HG03521 (cell line): ENCODE measurements around the gene AK1.
"Not testable (repeated sequence)": the region's sequence is repeated elsewhere in the genome, so short reads cannot be mapped to it uniquely, and the experiment has no call there.

Experiments used
- ATAC-seq: cut with Tn5 transposase; IDR thresholded peaks from one replicate; pipeline ENCODE4 v1.9.1; 2021; ENCODE audit warnings: mild to moderate bottlenecking, moderate library complexity; ENCODE audit not compliant: unreplicated experiment

Gene AK1

DNA sequence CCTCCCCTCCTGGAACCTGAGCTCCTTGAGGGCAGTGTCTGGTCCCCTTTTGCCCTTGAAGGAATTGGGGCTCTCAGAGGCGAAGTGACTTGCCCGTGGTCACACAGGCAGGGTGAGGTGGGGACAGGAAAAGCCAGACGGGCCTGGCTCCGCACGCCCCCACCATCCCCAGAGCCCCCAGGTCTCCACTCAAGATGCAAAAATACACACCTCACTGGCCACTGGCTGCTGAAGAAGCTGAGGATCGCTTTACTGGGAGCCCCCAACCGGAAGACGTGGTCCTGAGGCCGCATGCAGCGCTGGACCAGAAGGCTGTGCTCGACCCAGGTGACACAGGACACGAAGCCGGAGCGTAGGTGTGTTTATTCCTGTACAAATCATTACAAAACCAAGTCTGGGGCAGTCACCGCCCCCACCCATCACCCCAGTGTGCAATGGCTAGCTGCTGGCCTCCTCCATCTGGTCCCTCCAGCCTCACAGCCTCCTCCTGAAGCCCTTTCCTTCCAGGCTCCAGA is 7.6 kb upstream of the AK1 start:
- ATAC-seq, result no peak

DNA sequence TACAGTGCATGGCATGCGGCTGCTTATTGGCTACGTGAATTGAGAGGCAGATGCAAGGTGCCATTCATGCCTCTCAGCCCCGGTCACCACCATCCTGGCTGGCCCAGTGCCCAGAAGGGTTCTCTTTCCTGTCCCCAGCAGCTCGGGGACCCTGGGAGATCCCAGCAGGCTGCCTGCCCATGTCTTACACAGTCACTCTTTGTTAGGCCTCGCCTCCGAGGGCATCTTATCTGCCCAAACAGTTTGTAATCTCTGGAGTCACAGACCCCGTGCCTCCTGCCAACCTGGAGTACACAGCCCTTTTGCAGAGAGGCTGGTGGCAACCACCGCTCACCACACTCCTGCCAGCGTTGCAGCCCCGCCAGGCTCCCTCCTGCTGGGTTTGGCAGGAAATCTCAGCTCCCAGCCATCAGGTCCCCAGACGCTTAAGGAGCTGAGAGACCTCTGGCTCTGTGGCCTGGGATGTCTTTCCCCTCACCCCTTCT is 7.0 kb upstream of the AK1 start:
- ATAC-seq, result no peak

DNA sequence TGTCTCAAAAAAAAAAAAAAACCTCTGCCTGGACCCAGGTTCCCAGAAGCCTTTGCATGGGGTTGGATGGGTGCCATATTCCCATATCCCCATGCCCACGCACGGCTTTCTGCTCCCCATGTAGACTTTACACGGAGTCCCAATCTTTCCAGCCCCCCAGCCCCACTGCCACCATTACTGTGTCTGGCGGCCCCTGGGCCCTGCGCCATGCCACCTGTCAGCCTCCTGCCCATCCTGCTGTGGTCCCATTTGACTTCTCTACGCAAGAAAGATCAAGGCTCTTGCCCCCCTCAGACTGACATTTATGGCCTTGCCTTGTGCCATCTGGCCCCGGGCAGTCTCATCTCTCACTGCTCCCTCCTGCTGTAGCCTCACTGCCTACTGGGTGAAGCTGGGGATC is 6.5 kb upstream of the AK1 start:
- ATAC-seq, result no peak

DNA sequence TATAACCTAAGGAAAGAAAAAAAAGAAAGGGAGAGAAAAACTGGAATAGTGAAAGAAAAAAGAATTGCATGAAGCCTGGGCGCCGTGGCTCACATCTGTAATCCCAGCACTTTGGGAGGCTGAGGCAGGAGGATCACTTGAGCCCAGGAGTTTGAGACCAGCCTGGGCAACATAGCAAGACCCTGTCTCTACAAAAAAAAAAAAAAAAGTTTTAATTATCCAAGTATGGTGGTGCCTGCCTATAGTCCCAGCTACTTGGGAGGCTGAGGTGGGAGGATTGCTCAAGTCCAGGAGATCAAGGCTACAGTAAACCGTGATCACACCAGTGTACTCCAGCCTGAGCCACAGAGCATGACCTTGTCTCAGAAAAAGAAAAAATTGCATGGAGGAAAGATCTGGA is 4.2 kb upstream of the AK1 start:
- ATAC-seq, result not testable (repeated sequence)

DNA sequence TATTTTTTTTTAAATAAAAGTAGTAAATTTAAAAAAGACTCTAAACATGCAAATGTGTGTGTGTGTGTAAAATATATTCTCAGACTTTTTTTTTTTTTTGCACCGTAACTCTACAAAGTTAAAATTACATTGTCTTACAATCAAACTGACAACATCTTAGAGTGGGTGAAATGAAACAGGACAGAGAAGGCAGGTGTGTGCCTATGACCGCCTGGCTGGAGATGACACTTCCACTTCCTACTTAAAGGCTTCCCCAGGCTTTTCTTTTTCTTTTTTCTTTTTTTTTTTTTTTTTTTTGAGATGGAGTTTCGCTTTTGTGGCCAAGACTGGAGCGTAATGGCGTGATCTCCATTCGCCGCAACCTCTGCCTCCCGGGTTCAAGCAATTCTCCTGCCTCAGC is 2.7 kb upstream of the AK1 start:
- no peak for ATAC-seq

DNA sequence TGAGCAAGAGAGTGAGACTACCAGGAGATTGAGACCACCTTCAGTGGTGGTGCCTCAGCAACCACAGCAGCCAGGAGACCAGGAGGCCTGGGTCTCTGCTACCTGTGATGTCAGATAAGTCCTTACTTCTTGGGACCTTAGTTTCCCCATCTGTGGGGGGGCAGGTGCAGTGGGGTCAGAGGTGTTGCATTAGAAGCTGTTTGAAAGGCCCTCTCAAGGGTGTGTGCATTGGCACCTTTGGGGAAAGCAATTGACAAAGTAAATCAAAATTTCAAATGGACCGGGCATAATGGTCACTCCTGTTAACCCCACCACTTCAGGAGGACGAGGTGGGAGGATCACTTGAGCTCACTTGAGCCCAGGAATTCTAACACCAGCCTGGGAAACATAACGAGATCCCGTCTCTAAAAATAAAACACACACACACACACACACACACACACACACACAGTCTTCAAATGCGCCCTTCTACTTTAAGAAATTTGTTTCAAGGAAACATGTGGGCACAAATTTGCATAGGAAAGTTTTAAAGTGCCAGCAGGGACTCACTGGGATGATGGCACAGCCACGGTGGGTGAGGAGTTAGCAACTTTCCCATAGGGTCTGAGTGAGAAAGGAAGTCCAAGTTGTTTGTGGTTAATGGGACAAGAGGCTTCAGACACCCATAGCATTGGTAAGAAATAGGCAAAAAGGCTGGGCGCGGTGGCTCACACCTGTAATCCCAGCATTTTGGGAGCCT is 1.3 kb upstream of the AK1 start:
- ATAC-seq, result no peak

DNA sequence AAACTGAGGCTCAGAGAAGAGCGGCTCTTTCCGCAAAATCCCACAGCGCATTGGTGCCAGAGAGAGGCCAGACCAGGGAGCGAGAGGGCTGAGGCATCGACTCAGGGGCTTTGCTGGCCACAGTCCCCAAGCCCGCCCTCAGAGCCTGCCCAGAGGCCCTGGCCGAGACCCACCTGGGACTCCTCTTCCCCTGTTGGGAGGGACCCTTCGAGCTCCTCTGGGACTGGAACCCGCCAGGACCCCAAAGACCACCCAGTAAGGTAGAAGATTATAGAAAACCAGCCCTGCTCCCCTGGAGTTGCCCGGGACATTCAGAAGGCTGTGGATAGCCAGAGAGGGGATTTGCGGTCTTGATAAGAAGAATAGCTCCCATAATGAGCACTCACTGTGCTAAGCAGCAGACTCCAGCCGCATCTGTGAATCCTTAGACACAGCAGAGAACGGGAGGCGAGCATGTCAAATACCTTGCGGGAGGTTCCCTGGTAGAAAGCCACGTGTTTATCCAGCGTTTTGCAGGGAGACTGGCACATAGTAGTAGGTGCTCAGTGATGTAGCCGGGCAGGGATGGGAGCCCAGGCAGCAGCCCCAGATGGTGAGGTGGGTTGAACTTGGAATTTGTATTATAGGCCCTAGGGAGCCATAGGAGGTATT is 651 bp upstream of the AK1 start:
- ATAC-seq, result no peak

DNA sequence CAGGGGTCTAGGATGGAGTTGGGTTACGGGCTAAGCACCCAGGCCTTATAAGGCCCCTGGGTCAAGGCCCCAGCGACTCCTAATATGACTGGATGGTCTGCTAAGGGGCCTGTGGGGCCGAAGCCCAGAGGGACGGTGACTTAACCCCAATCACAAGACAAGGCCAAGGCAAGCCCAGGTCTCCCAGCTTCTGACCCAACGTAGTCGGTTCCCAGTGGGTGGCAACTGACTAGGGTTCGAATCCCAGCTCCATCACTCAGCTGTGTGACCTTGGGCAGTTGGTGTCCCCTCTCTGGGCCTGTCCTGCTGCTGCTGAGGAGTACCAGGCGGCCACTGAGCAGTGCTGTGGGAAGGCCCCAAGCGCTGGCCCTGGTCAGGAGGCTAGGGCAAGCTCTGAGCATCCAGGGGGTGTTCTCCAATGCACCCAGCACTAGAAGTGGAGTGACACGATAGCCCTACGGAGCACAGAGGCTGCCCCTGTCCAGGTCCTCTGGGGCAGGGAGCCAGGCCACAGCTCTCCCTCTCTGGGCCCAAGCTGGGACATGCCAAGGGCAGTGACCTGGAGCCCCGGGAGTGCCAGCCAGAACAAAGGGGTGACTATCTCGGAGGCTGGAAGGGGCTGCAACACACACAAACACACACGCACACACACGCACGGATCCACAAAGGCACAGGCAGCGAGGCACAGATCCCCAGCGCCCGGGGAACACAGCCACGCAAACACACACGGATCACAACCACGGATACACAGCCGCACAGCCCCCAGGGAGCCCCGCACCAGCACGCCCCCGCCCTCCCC is 512 bp downstream of the AK1 start:
- ATAC-seq, result no peak

DNA sequence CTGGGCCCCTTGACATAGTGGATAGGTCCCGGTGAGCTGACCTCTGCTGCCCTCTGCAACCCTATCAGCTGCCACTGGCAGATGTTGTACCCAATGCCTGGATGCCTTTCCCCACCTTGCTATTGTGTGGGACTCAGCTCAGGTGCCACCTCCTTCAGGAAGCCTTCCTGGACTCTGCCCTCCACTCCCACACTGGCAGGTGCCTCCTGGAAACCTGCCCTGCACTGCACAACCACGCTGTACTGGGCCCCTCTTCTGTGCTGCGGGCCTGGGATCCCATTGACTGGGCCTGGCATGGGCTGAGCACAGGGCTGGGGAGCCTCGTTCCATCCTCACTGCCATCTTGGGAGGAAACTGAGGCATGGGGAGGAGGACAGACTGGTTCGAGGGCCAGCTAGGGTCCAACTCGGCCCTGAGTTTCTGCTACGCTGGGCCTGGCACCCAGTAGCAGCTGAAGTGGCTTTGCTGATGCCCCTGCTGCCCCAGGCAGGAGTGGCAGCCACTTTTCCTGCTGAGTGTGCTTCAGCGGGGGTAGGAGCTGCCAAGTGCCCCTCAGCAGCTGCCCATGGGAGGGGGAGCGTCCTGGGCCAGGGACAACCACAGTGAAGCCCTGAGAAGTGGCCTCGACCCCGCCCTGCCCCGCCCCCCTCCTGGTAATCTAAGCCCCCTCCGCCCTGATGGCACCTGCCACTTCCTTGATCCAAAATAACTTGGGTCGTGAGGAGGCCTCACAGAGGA is 1.3 kb downstream of the AK1 start:
- ATAC-seq, result no peak

DNA sequence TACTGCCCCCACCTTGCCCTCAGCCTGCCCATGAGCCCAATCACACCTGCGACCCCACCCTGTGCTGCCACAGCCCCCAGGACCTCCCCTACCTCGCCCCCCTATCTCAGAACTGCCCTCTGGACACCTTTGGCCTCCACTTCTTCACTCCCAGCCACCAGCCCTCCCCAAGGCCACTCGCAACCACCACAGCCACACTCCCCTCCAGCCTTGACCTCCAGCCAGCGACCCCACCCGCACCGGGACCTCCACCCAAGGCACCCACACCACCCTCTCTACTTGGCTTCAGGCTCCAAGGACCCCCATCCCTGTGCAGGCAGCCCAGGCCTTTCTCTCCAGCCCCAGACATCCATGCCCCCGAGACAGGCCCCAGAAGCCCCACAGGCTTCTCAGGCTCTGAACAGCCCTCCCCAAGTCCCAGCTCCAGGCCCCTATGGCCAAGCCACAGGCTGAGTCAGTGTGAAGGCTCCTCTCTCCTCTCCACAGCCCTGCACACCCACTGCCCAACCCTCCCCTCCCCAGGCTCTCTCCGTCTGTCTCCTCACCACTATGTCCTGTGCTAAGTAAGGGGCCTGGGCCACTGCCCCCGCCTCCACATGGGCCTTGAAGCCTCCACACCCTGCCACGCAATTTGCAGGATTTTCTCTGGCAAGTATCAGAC is 2.0 kb downstream of the AK1 start:
- no peak for ATAC-seq

DNA sequence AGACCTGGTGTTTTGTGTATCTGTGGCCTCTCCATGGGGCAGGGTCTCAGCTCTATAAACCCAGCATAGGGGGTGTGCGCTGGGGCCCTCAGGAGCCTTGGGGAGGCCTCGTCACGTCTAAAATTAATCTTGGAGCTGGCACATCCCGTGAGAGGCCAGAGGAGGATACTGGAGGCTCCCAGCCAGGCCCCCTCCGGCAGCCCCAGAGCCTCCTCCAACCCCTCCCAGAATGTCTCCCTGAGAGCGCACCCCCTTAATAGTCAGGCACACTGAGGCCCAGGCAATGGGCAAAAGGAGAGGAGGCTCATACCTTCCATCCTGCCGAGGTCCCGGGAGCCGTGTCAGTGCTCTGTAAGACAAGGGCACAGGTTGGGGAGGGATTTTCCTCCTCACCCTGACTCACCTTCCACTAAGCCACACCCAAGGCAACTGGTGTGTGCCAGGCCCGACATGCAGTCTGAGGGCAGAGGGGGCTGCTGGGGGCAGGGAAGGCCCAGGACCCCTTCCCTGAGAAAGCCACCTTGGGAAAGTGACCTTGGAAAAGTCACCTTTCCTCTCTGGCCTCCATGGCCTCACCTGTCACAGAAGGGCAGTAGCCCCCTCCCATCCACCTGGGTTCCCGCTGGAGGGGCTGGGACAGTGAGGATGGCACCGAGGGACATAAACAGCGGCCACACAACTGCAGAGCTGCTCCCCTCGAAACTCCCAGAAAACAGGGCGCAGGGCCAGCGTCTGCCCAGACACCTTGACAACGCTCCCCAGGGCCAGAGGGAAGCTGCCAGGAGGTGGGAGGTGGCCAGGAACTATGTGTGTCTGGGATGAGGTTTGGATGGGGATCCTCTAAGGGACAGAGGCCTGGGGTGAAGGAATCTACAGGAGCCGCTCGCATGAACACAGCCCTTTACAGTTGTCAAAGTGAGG is 2.9 kb downstream of the AK1 start:
- ATAC-seq, result no peak

DNA sequence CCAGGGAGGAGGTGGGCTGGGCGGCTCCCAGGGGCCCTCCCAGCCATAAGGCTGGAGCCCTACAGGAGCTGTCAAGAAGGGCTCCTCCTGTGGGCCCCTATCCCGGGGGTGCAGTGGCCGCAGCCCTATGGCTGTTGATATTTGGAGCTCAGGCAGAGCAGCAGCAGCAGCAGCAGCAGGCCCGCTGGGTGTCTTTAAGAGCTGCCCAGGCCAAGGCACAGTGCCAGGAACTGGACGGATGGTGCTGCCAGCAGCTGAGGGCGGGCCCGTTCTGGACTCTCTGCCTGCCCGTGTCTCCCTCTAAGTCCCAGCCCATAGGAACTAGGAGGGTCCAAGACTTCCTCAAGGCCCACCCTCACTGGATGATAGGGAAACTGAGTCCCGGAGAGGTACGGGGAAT is 3.6 kb downstream of the AK1 start:
- ATAC-seq, result no peak

DNA sequence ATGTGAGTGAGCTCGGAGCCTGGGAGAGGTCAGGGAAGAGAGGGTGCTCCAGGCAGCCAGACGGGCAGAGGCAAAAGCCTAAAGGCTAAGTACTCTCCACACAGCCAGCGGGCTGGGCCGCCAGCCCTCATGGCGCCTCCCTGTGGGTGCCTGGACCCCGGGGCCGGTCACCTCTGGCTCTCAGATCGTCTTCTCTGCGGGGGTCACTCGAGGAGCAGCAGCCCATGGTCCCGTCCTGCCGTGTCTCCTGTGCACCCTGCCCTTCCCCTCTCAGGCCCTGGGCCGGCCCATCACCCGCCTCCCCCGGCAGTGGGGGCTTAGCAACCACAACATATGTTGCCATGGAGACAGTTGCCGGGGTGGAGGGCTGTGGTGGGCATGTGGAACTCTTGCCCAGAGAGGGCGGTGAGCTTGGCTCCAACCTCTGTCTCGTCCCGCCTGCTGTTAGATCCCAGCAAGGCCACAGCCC is 4.2 kb downstream of the AK1 start:
- ATAC-seq, result no peak

DNA sequence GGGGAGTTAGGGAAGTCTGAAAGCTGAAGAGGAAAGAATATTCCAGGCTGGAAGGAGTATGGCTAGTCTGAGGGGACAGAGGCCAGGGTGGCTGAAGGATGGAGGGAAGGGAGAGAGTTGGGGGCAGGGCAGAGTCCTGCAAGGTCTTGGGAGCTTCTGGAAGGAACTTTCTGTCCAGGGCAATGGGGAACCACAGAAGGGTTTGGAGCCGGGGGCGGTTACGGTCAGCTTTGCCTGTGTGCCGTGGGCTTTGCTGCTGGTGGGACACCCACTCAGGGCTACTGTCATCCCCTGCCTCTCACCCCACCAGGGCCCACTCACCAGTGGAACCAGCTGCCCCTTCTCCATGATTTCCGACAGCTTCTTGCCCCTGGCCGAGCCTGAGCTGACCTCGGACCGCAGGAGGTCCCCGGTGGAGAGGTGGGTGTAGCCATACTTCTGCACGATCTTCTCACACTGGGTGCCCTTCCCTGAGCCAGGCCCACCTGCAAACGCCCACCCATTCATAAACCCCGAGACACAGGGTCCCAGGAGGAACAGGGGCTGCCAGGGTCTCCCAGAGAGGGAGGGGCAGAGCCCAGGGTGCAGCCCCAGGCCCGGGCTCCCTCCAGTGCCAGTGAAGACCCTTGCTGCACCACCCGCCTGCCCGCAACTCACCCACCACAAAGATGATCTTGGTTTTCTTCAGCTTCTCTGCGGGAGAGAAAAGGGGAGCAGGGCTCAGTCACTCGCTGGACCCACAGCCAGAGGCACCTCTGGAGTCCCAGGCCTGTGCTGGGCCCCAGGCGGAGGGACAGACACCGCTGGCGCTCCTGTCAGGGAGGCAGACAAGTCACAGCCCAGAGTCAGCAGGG is 4.9 kb downstream of the AK1 start:
- no peak for ATAC-seq

DNA sequence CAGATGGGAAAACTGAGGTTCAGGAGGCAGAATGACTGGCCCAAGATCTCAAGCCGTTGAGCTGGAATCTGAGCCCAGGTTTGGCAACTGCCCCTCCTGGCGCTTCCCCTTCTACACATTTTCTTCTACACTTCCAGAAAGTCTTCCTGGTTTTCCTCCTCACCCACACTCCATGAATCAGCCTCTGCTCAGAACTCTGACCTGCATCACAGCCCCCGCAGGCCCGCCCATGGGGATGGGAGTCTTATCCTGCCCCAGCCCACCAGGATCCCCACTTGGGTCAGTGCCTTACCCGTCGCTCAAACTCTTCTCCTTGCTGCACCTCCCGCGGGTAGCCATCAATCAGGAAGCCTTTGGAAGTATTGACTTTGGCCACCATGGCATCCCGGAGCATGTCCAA is 5.9 kb downstream of the AK1 start:
- no peak for ATAC-seq

DNA sequence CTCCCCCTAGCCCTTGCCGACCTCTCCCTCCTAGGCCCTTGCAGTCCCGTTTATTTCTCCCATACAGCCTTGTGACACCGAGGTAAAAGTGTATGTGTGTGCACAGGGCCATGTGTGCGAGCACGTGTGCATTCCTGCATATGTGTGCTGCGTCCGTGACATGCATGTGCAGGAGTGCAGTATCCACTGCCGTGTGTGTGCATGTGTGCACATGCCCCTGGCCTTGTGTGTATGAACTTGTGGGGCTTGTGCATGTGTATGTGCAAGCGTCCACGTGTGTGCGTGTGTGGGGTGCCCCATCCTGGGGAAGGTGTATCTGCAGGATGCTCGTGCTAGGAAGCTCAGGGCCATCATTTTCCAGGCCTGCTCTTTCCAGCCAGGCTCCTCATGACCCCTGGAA is 6.6 kb downstream of the AK1 start:
- no peak for ATAC-seq

DNA sequence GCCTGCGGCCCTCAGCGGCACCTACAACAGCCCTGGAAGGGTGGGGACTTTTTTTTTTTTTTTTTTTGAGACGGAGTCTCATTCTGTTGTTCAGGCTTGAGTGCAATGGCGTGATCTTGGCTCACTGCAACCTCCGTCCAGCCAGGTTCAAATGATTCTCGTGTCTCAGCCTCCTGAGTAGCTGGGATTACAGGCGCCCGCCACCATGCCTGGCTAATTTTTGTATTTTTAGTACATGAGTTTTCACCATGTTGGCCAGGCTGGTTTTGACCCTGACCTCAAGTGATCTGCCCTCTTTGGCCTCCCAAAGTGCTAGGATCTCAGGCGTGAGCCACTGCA is 7.4 kb downstream of the AK1 start:
- not testable (repeated sequence) for ATAC-seq
